SK-N-SH (cell line): ENCODE data around the gene PAX2. TPM values are rescaled to one million over a fixed set of nuclear protein-coding genes. Genes with fewer than 3 reads are reported as not detected.

Experiments
- CTCF ChIA-PET: fragments of 300-600, 350-600 bp; formaldehyde crosslinking; extraction: SDS; loops from one replicate; lab custom pipeline; 2021; lab: Yijun Ruan, JAX
- POLR2A ChIA-PET: fragments of 350-600 bp; sonication (Branson Sonifier 250); formaldehyde crosslinking; extraction: SDS; loops from one replicate; lab custom pipeline; 2020; ENCODE audit warnings: antibody characterized with exemption, inconsistent platforms; lab: Yijun Ruan, JAX
- DNase-seq: peaks from one replicate; pipeline ENCODE4 v3.0.0; 2012
- H2AFZ ChIP-seq: fragments of 200-600 bp; sonication (generic); 2 replicates; pipeline ENCODE4 v1.8.1; 2016; ENCODE audit warnings: antibody characterized with exemption, mild to moderate bottlenecking, low read depth
- H3F3A ChIP-seq: fragments of 200-600 bp; sonication (generic); replicated peaks from 2 replicates; pipeline ENCODE3; 2016; ENCODE audit warnings: antibody characterized with exemption, mild to moderate bottlenecking; ENCODE audit not compliant: insufficient read depth
- H3K27ac ChIP-seq, 2 experiments: fragments of 200-500 bp in 1 of 2; fragments of 200-600 bp in 1 of 2; sonication (Bioruptor generic) in 1 of 2; sonication (generic), shearing (Covaris generic) in 1 of 2; 2 replicates each; pipeline versions ENCODE4 v1.5.1 to v1.6.1; 2014 to 2016; ENCODE audit warnings: low read depth in 2 of 2, inconsistent platforms in 1 of 2, low read length in 1 of 2, mild to moderate bottlenecking in 1 of 2, mixed read lengths in 1 of 2
- H3K27me3 ChIP-seq: fragments of 200-600 bp; sonication (generic), shearing (Covaris generic); 2 replicates; pipeline ENCODE4 v1.6.1; 2016; ENCODE audit warnings: mixed run types; ENCODE audit not compliant: insufficient read depth
- H3K36me3 ChIP-seq, 2 experiments: fragments of 200-500 bp in 1 of 2; fragments of 200-600 bp in 1 of 2; sonication (Bioruptor generic) in 1 of 2; sonication (generic) in 1 of 2; replicated peaks in 1 of 2; 2 replicates each; pipeline versions ENCODE3 to v1.5.1; 2014 to 2016; ENCODE audit warnings: low read length in 1 of 2, mild to moderate bottlenecking in 1 of 2; ENCODE audit not compliant: insufficient read depth in 2 of 2, control insufficient read depth in 1 of 2
- H3K4me1 ChIP-seq, 2 experiments: fragments of 200-500 bp in 1 of 2; fragments of 200-600 bp in 1 of 2; sonication (Bioruptor generic) in 1 of 2; sonication (generic), shearing (Covaris generic) in 1 of 2; 2 replicates each; pipeline versions ENCODE4 v1.5.1 to v1.6.1; 2014 to 2016; ENCODE audit warnings: low read depth in 1 of 2, low read length in 1 of 2, mixed run types in 1 of 2; ENCODE audit not compliant: insufficient read depth in 2 of 2, control insufficient read depth in 1 of 2
- H3K4me2 ChIP-seq: fragments of 200-600 bp; sonication (generic), shearing (Covaris generic); 2 replicates; pipeline ENCODE4 v1.6.1; 2017; ENCODE audit warnings: mixed run types
- H3K4me3 ChIP-seq, 2 experiments: fragments of 200-500 bp in 1 of 2; fragments of 200-600 bp in 1 of 2; sonication (Bioruptor generic) in 1 of 2; sonication (generic), shearing (Covaris generic) in 1 of 2; 2 replicates each; pipeline versions ENCODE4 v1.5.1 to v1.8.1; 2014 to 2016; ENCODE audit warnings: low read depth in 2 of 2, inconsistent platforms in 1 of 2, low read length in 1 of 2, mild to moderate bottlenecking in 1 of 2, mixed read lengths in 1 of 2, moderate library complexity in 1 of 2
- H3K79me2 ChIP-seq: fragments of 200-600 bp; sonication (generic); 2 replicates; pipeline ENCODE4 v1.8.1; 2017; ENCODE audit warnings: mild to moderate bottlenecking; ENCODE audit not compliant: insufficient read depth
- H3K9ac ChIP-seq: fragments of 200-600 bp; sonication (generic); 2 replicates; pipeline ENCODE4 v1.6.1; 2017; ENCODE audit warnings: mixed run types
- H3K9me2 ChIP-seq: fragments of 200-600 bp; sonication (generic); 2 replicates; pipeline ENCODE4 v1.6.1; 2017; ENCODE audit warnings: mixed run types
- H3K9me3 ChIP-seq: fragments of 200-600 bp; sonication (generic); 2 replicates; pipeline ENCODE4 v1.6.1; 2017; ENCODE audit warnings: mixed run types, mild to moderate bottlenecking, moderate library complexity
- H4K20me1 ChIP-seq: fragments of 200-600 bp; sonication (generic); 2 replicates; pipeline ENCODE4 v1.6.1; 2017; ENCODE audit warnings: mild to moderate bottlenecking, mixed run types; ENCODE audit not compliant: insufficient read depth
- CHD2 ChIP-seq: fragments of 150-350 bp; IDR thresholded peaks from 2 replicates; pipeline ENCODE4 v1.6.1; 2018; ENCODE audit warnings: low read length; ENCODE audit not compliant: partially characterized antibody
- CTCF ChIP-seq: fragments of 200-600 bp; sonication (generic); IDR thresholded peaks from 2 replicates; pipeline ENCODE4 v1.6.1; 2017; ENCODE audit warnings: antibody characterized with exemption, mild to moderate bottlenecking, moderate library complexity
- EZH2phosphoT487 ChIP-seq: fragments of 200-600 bp; sonication (generic); IDR thresholded peaks from 2 replicates; pipeline ENCODE4 v1.6.1; 2017; ENCODE audit warnings: low read depth, mixed run types, mild to moderate bottlenecking, antibody characterized with exemption, moderate library complexity, borderline replicate concordance
- FOSL2 ChIP-seq: IDR thresholded peaks from 2 replicates; pipeline ENCODE4 v1.4.0; 2012; ENCODE audit warnings: low read depth, mild to moderate bottlenecking, moderate library complexity, borderline replicate concordance
- FOXJ3 ChIP-seq: sonication (generic); formaldehyde crosslinking; IDR thresholded peaks from 2 replicates; pipeline ENCODE4 v1.5.1; 2020; ENCODE audit warnings: mild to moderate bottlenecking, missing genetic modification reagents
- FOXM1 ChIP-seq: IDR thresholded peaks from 2 replicates; pipeline ENCODE4 v1.4.0; 2012; ENCODE audit warnings: low read depth, mild to moderate bottlenecking
- GABPA ChIP-seq: IDR thresholded peaks from 2 replicates; pipeline ENCODE4 v1.4.0; 2012; ENCODE audit warnings: low read depth, mild to moderate bottlenecking
- GATA2 ChIP-seq: sonication (generic); formaldehyde crosslinking; IDR thresholded peaks from 2 replicates; pipeline ENCODE4 v1.5.0; 2020; ENCODE audit warnings: mild to moderate bottlenecking, missing genetic modification reagents
- IRF3 ChIP-seq: fragments of 150-350 bp; IDR thresholded peaks from 2 replicates; pipeline ENCODE4 v1.6.1; 2016; ENCODE audit warnings: mild to moderate bottlenecking, low read depth, low read length
- JUND ChIP-seq: IDR thresholded peaks from 2 replicates; pipeline ENCODE4 v1.4.0; 2012
- MAX ChIP-seq: IDR thresholded peaks from 2 replicates; pipeline ENCODE4 v1.4.0; 2012; ENCODE audit warnings: low read depth
- MEF2A ChIP-seq: IDR thresholded peaks from 2 replicates; pipeline ENCODE4 v1.4.0; 2012; ENCODE audit warnings: low read depth, borderline replicate concordance
- MXI1 ChIP-seq: IDR thresholded peaks from 2 replicates; pipeline ENCODE4 v1.6.1; 2012; ENCODE audit warnings: mild to moderate bottlenecking, low read depth, low read length, improper control_type of control experiment
- NFIC ChIP-seq: IDR thresholded peaks from 2 replicates; pipeline ENCODE4 v1.4.0; 2012; ENCODE audit warnings: borderline replicate concordance
- PBX3 ChIP-seq: IDR thresholded peaks from 2 replicates; pipeline ENCODE4; 2012
- POLR2AphosphoS5 ChIP-seq: IDR thresholded peaks from 2 replicates; pipeline ENCODE4 v1.6.1; 2012; ENCODE audit warnings: low read depth, low read length
- RFX5 ChIP-seq: IDR thresholded peaks from 2 replicates; pipeline ENCODE4 v1.6.1; 2012; ENCODE audit warnings: mild to moderate bottlenecking, improper control_type of control experiment, low read length
- SIN3A ChIP-seq: IDR thresholded peaks from 2 replicates; pipeline ENCODE4 v1.6.1; 2012; ENCODE audit warnings: low read depth, mild to moderate bottlenecking, low read length, moderate library complexity, borderline replicate concordance
- TCF12 ChIP-seq: IDR thresholded peaks from 2 replicates; pipeline ENCODE4 v1.4.0; 2012
- ZBTB33 ChIP-seq: IDR thresholded peaks from 2 replicates; pipeline ENCODE4 v1.4.0; 2012; ENCODE audit warnings: low read depth, borderline replicate concordance
- WGBS: methylation state at CpG from one replicate; pipeline ENCODE4 v1.1.6; 2017; ENCODE audit warnings: low lambda C conversion rate; 5-methylcytosine and 5-hydroxymethylcytosine counted together
- polyA plus RNA-seq, 3 experiments: library from polyadenylated mRNA; depleted of rRNA; stranded (reverse); fragments of >200 nt; gene quantifications; 2 replicates each; pipeline ENCODE4 v1.2.3, GENCODE V29; 2012

Gene PAX2
- polyA plus RNA-seq, 1 of the 3 experiments (the other 2 are of a cell fraction) = not detected

GRCh38 chr10:100775386-100775785, 30.0 kb downstream of the PAX2 start:
- H2AFZ ChIP-seq = no peak overlapping the region
- POLR2A ChIA-PET = interaction anchor here (0.6 to 1.0 kb wide), 2 partner anchors 9 to 692 kb away, joined by 3 to 4 read pairs; no protein-coding TSS in a partner anchor
- no peaks in the 10 kb centered on the region for H3K36me3 ChIP-seq
- H3K4me2 ChIP-seq = no peak overlapping the region
- H3F3A ChIP-seq = no peaks in the 10 kb centered on the region
- H3K27ac ChIP-seq = no peak overlapping the region; a peak in 1 of 4 replicates
- DNase-seq = peak; percentile 30
- H4K20me1 ChIP-seq = no peaks in the 10 kb centered on the region
- WGBS = 29% methylated on average over 2 of the region's 5 CpGs
- H3K9me2 ChIP-seq = no peaks in the 10 kb centered on the region
- H3K4me1 ChIP-seq = peaks cover 0 to 19% of the 10 kb centered on the region in 2 experiments; a peak in 2 of 4 replicates
- no peak overlapping the region for H3K9ac ChIP-seq
- H3K79me2 ChIP-seq = no peaks in the 10 kb centered on the region
- H3K4me3 ChIP-seq = no peak overlapping the region
- peaks cover 14% of the 10 kb centered on the region; the same call in 1 of the 2 replicates for H3K27me3 ChIP-seq
- CTCF ChIA-PET = interaction anchor here (0.9 to 1.7 kb wide), 4 partner anchors 13 to 213 kb away, joined by 3 to 9 read pairs (median 5); no protein-coding TSS in a partner anchor
- H3K9me3 ChIP-seq = no peaks in the 10 kb centered on the region
- TF ChIP-seq MXI1 = no peak
- TF ChIP-seq FOXJ3 (CRISPR knock-in tag) = no peak
- TF ChIP-seq IRF3 = no peak
- no peak for TF ChIP-seq JUND
- TF ChIP-seq MAX = no peak
- no peak for TF ChIP-seq MEF2A
- TF ChIP-seq POLR2AphosphoS5 = no peak
- TF ChIP-seq EZH2phosphoT487 = no peak

GRCh38 chr10:100775871-100776270, 30.5 kb downstream of the PAX2 start:
- no peak overlapping the region for H3K27ac ChIP-seq
- no peaks in the 10 kb centered on the region for H3K9me2 ChIP-seq
- no peak for DNase-seq
- WGBS = 34% methylated on average over 4 of the region's 4 CpGs
- peaks cover 0 to 17% of the 10 kb centered on the region in 2 experiments; a peak in 2 of 4 replicates for H3K4me1 ChIP-seq
- H3K36me3 ChIP-seq = no peaks in the 10 kb centered on the region
- H4K20me1 ChIP-seq = no peaks in the 10 kb centered on the region
- peaks cover 14% of the 10 kb centered on the region; the same call in 1 of the 2 replicates for H3K27me3 ChIP-seq
- CTCF ChIA-PET = interaction anchor here (0.9 to 1.7 kb wide), 4 partner anchors 12 to 214 kb away, joined by 3 to 9 read pairs (median 5); no protein-coding TSS in a partner anchor
- POLR2A ChIA-PET = interaction anchor here (0.6 to 1.0 kb wide), 2 partner anchors 9 to 692 kb away, joined by 3 to 4 read pairs; no protein-coding TSS in a partner anchor
- no peak overlapping the region for H2AFZ ChIP-seq
- no peak overlapping the region for H3K4me3 ChIP-seq
- H3K9ac ChIP-seq = no peak overlapping the region
- no peaks in the 10 kb centered on the region for H3K9me3 ChIP-seq
- H3F3A ChIP-seq = no peaks in the 10 kb centered on the region
- no peak overlapping the region for H3K4me2 ChIP-seq
- H3K79me2 ChIP-seq = no peaks in the 10 kb centered on the region
- TF ChIP-seq ZBTB33 (no peak), JUND (no peak), FOSL2 (no peak), TCF12 (no peak), FOXM1 (no peak), GABPA (no peak), MAX (no peak), NFIC (no peak), PBX3 (no peak), CTCF (no peak), GATA2 (CRISPR knock-in tag) (no peak), RFX5 (no peak), CHD2 (no peak), SIN3A (no peak)
